ENCODE measurements around the gene PRKCA.
"Not testable (repeated sequence)": the region's sequence is repeated elsewhere in the genome, so short reads cannot be mapped to it uniquely, and the experiment has no call there.

PRKCA gene

DNA sequence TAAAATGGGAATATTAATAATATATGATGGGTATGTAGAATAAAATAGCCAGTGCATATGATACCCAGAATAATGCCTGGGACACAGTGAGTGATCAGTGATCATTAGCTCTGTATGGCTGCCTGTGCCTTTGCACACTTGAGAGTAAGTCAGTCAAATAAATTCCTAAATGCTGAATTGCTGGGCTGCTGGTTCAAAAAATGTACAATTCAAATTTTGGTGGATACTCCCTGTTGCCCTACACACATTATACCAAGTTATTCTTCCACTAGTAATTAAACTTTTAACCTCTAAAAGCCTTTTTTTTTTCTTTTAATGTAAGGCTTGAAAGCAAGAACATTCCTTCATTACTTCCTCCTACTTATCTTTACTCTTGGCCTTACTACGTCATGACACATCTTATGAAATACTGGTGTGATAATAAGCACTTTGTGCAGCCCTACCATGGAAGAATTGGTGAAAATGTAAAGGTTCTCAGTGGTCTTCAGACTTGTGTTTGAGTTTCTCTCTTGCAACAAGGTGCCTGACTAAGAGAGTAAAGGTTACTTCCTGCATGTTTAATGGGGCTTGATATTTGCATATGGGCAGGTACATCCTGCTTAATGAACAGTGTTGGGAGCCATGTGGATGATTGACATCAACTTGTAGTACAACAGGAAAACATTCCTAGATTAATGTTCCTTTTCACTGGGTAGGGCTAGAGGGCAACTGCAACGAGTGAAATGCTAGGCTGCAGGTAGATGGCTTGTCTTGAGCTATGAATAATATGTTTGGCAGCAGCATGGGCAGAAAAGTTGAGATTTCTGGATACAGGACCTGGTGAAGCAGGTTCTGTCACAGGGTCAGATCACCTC lies 84.3 kb downstream of the PRKCA start:
- no peak for DNase-seq (ENCODE audit: low read depth)

- DNase-seq (ENCODE audit: low read depth), result no peak
Observed at GRCh38 chr17:66387392-66387981, 85.1 kb downstream of the PRKCA start.

DNA sequence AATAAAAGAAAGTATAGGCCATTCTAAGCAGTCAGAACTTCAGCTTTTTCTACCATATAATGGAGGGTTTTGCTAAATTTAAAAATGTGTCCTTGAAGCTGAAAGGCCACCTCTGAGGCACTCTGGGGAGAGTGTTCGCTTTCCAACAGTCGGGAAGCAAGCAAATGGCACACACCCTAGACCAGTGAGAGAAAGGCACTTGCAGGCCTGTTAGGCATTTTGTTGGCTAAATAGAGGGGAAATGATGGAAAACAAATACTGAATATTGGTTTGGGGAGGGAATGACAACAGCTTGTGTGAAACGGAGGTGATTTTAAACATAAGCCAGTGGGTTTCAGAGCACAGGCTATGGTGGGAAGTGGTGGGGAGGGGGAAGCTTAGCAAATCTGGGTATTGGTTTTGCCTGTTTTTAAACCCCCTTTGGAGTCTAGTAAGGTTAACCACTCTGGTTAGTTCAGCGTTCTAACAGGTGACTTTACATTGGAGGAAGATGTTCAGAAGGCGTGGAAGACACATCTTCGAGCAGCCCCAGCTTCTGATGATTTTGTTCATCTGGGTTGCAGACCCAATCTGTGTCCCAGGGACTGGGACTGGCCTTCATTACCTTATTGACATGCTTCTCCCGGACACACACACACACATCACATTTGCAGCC lies 90.5 kb downstream of the PRKCA start:
- DNase-seq (ENCODE audit: low read depth), result no peak

DNA sequence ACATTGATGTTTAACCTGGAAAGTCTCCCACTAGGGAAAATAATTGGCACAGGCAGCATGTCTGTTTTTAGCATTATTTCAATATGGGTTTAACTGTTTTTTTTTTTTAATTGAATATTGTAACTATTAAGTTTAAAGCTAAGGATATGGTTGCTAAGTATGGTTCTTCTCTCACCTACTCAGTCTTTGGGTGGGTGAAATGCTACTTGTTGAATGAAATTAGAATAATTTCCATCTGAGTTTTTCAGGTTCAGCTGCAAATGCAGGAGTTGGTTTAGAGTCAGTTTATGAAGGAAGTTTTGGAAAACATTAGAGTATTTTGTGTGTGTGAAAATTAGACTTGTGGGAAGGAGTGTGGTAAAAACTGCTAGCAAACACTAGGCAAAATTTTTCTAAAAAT lies 93.5 kb downstream of the PRKCA start:
- DNase-seq (ENCODE audit: low read depth), result no peak

GRCh38 chr17:66397486-66397885 lies 95.1 kb downstream of the PRKCA start:
- DNase-seq (ENCODE audit: low read depth), result no peak

- DNase-seq (ENCODE audit: low read depth), result no peak
Observed at GRCh38 chr17:66398059-66398458, 95.6 kb downstream of the PRKCA start.

GRCh38 chr17:66398617-66399016 lies 96.2 kb downstream of the PRKCA start:
- no peak for DNase-seq (ENCODE audit: low read depth)

DNA sequence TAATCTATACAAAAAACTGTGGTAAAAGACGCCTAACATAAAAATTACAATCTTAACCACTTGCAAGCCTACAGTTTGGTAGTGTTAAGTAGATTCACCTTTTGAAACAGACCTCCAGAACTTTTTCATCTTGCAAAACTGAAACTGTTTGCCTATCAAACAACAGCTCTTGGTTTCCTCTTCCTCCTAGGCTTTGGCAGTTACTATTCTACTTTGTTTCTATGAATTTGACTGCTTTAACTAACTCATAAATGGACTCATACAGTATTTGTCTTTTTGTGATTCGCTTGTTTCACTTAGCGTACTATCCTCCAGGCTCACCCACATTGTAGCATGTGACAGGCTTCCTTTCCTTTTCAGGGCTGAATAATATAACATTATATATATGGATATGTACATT lies 97.0 kb downstream of the PRKCA start:
- no peak for DNase-seq (ENCODE audit: low read depth)

DNA sequence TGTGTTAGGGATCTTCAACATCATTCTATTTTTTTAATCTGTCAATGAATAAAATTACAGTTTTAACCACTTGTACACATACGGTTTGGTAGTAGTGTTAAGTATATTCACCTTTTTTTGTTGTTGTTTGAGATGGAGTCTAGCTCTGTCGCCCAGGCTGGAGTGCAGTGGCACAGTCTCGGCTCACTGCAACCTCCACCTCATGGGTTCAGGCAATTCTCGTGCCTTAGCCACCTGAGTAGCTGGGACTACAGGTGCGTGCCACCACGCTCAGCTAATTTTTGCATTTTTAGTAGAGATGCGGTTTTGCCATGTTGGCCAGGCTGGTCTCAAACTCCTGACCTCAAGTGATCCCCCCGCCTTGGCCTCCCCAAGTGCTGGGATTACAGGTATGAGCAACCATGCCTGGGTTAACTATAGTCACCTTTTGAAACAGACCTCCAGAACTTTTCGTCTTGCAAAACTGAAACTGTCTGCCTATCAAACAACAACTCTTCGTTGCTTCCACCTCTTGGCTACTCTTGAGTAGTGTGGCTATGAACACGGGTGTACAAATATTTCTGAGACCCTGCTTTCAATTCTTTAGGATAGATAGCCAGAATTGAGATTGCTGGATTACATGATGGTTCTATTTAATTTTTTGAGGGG lies 97.8 kb downstream of the PRKCA start:
- DNase-seq (ENCODE audit: low read depth), result not testable (repeated sequence)

GRCh38 chr17:66400698-66401097 lies 98.3 kb downstream of the PRKCA start:
- DNase-seq (ENCODE audit: low read depth), result no peak

- DNase-seq (ENCODE audit: low read depth), result no peak
Observed at GRCh38 chr17:66401364-66401763, 99.0 kb downstream of the PRKCA start.

GRCh38 chr17:66403846-66404556 lies 101.6 kb downstream of the PRKCA start:
- no peak for DNase-seq (ENCODE audit: low read depth)

- DNase-seq (ENCODE audit: low read depth), result no peak
Observed at GRCh38 chr17:66405836-66406677, 103.6 kb downstream of the PRKCA start.

GRCh38 chr17:66406701-66407644 lies 104.6 kb downstream of the PRKCA start:
- no peak for DNase-seq (ENCODE audit: low read depth)

- no peak for DNase-seq (ENCODE audit: low read depth)
Observed at GRCh38 chr17:66407864-66408263, 105.5 kb downstream of the PRKCA start.

DNA sequence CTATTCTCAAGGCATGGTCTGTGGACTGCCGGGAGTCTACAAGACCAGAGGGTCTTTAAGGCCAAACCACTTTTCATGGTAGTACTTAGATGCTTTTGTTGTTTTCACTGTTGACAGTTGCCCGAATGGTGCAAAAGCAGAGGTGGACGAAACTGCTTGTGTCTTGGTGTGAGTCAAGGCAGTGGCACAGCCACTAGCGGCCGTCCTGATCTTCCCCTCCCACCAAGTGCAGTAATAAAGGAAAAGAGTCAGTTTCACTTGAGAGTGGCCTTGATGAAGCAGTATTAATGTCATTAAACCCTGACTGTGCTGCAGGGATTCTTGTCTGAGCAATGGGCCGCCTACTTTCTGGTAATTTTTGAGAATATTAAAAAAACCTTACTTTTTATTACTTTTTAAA lies 109.1 kb downstream of the PRKCA start:
- no peak for DNase-seq (ENCODE audit: low read depth)

DNA sequence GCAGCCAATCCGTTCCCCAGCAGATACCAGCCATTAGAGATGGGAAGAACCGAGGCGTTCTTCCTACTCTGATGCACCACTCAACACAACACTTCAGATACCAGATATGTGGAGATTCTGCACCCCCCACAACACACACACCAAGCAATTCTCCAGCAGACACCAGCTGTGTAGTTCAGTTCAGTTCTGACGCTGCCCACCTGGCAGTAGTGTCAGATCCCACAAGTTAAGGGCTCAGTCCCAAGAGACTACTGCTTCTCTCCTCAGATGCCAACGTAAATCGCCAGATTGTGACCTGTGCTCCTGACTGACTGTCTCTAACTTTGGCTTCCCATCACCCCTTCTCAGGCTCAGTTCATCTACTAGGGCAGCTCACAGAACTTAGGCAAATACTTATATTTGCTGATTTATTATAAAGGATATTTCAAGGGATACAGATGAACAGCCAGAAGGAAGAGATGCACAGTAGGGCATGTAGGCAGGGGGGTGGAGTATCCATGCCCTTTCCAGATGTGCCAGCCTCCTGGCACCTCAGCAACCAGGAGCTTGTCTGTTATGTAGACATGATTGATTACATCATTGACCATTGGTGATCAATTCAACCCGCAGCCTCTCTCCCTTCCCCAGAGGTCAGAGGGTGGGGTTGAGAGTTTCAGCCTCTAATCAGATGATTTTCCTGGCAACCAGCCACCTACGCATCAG lies 110.6 kb downstream of the PRKCA start:
- no peak for DNase-seq (ENCODE audit: low read depth)

DNA sequence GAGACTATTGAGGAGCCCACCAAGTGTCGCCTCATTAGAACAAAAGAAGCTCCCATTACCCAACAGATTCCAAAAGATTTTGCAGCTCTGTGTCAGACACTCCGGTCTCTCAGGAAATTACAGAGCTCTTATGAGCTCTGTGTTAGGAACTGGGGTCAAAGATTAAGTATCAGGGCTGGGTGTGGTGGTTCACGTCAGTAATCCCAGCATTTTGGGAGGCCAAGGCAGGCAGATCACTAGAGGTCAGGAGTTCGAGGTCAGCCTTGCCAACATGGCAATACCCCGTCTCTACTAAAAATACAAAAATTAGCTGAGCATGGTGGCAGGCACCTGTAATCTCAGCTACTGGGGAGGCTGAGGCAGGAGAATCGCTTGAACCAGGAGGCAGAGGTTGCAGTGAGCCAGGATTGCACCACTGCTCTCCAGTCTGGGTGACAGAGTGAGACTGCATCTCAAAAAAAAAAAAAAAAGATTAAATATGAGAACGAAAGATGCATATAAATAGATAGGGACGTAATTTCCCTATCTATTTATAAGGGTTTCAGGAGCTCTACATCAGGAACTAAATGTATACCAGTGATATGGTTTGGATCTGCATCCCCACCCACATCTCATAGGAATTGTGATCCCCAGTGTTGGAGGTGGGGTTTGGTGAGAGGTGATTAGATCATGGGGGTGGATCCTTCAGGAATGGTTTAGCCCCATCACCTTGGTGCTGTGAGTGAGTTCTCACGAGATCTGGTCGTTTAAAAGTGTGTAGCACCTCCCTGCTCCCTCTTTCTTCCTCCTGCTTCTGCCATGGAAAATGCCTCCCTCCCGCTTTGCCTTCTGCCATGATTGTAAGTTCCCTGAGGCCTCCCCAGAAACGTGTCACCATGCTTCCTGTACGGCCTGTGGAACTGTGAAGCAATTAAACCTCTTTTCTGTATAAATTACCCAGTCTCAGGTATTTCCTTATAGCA lies 111.4 kb downstream of the PRKCA start:
- no peak for DNase-seq (ENCODE audit: low read depth)
